KMS-11 (cell line): ENCODE measurements around the gene LMO1.
A peak's percentile ranks its signal among the peaks of the same experiment; 100 is the strongest.

ENCODE experiments used
- H2AFZ ChIP-seq: fragments of 200-600 bp; sonication (generic); 2 replicates; pipeline ENCODE4 v1.6.1; 2016; ENCODE audit warnings: antibody characterized with exemption, mixed run types, low read depth
- H3K27ac ChIP-seq: fragments of 200-600 bp; sonication (generic); 2 replicates; pipeline ENCODE4 v1.6.1; 2016; ENCODE audit warnings: mild to moderate bottlenecking, mixed run types
- H3K27me3 ChIP-seq: fragments of 200-600 bp; sonication (generic); 2 replicates; pipeline ENCODE4 v1.6.1; 2017; ENCODE audit warnings: mild to moderate bottlenecking, low read depth, mixed run types, moderate library complexity; ENCODE audit not compliant: insufficient read depth
- H3K36me3 ChIP-seq: fragments of 200-600 bp; sonication (generic); 2 replicates; pipeline ENCODE4 v1.6.1; 2017; ENCODE audit warnings: mild to moderate bottlenecking, mixed run types; ENCODE audit not compliant: insufficient read depth
- H3K4me1 ChIP-seq: fragments of 200-600 bp; sonication (generic); 2 replicates; pipeline ENCODE4 v1.6.1; 2016; ENCODE audit warnings: mild to moderate bottlenecking, low read depth, mixed run types; ENCODE audit not compliant: poor library complexity, severe bottlenecking
- H3K4me2 ChIP-seq: fragments of 200-600 bp; sonication (generic); 2 replicates; pipeline ENCODE4 v1.7.0; 2016; ENCODE audit warnings: mild to moderate bottlenecking, mixed run types
- H3K4me3 ChIP-seq: fragments of 200-600 bp; sonication (generic); IDR thresholded peaks from 2 replicates; pipeline ENCODE4 v1.6.1; 2017; ENCODE audit warnings: low read depth, low read length, mixed read lengths; ENCODE audit not compliant: insufficient read depth
- H3K79me2 ChIP-seq: fragments of 200-600 bp; sonication (generic); 2 replicates; pipeline ENCODE4 v1.6.1; 2016; ENCODE audit warnings: low read depth, mixed run types; ENCODE audit not compliant: insufficient read depth
- H3K9ac ChIP-seq: fragments of 200-600 bp; sonication (generic); 2 replicates; pipeline ENCODE4 v1.6.1; 2016; ENCODE audit warnings: mild to moderate bottlenecking, mixed run types
- H4K20me1 ChIP-seq: fragments of 200-600 bp; sonication (generic); 2 replicates; pipeline ENCODE4 v1.6.1; 2016; ENCODE audit warnings: mild to moderate bottlenecking, mixed run types; ENCODE audit not compliant: insufficient read depth
- CTCF ChIP-seq: fragments of 200-600 bp; sonication (generic); conservative IDR thresholded peaks from 2 replicates; pipeline ENCODE4 v1.6.1; 2017; ENCODE audit warnings: low read depth, mild to moderate bottlenecking, antibody characterized with exemption, low read length, moderate library complexity, mixed read lengths

Gene LMO1

GRCh38 chr11:8217136-8217535, 46.5 kb downstream of the LMO1 start:
- H3K27me3 ChIP-seq: no peaks in the 10 kb centered on the region; the same call in 1 of the 2 replicates
- no peak overlapping the region for H3K27ac ChIP-seq
- H2AFZ ChIP-seq: no peak overlapping the region
- no peak for TF ChIP-seq CTCF
- H4K20me1 ChIP-seq: no peaks in the 10 kb centered on the region
- no peaks in the 10 kb centered on the region for H3K36me3 ChIP-seq
- H3K79me2 ChIP-seq: no peaks in the 10 kb centered on the region
- H3K9ac ChIP-seq: no peak overlapping the region
- no peak overlapping the region for H3K4me2 ChIP-seq
- H3K4me1 ChIP-seq: peaks cover 5% of the 10 kb centered on the region
- H3K4me3 ChIP-seq: no peak overlapping the region

DNA sequence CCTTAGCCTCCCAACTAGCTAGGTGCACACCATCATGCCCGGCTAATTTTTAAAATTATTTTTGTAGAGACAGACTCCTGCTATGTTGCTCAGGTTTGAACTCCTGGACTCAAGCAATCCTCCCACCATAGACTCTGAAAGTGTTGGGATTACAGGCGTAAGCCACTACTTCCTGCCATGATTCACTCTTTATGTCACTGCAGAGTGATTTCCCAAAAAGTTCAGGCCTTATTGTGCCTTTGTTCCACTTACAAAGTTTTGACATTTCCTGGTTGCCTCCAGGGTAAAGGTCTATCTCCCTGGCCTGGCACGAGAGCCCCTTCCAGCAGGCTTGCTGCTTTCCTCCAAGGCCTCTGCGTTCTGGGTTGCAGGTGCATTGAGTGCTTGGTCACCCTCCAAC, 50.3 kb downstream of the LMO1 start:
- Histone ChIP-seq H3K4me3 (no peak overlapping the region), H3K79me2 (no peaks in the 10 kb centered on the region), H3K4me2 (no peak overlapping the region), H3K27me3 (no peaks in the 10 kb centered on the region), H3K4me1 (no peaks in the 10 kb centered on the region), H3K27ac (no peak overlapping the region), H3K36me3 (no peaks in the 10 kb centered on the region), H4K20me1 (no peaks in the 10 kb centered on the region), H3K9ac (no peak overlapping the region), H2AFZ (no peak overlapping the region)
- TF ChIP-seq CTCF: no peak

- Histone ChIP-seq H3K27ac (no peak overlapping the region), H3K4me1 (no peaks in the 10 kb centered on the region), H3K36me3 (no peaks in the 10 kb centered on the region), H3K4me2 (no peak overlapping the region), H3K27me3 (no peaks in the 10 kb centered on the region), H3K79me2 (no peaks in the 10 kb centered on the region), H3K4me3 (no peak overlapping the region), H4K20me1 (no peaks in the 10 kb centered on the region), H3K9ac (no peak overlapping the region), H2AFZ (no peak overlapping the region)
- peak; percentile 62 for TF ChIP-seq CTCF
These were observed 54.4 kb downstream of the LMO1 start for GRCh38 chr11:8209208-8209807.

GRCh38 chr11:8207080-8208000, 56.3 kb downstream of the LMO1 start:
- H3K27ac ChIP-seq: no peak overlapping the region
- no peak for TF ChIP-seq CTCF
- H3K4me2 ChIP-seq: no peak overlapping the region
- H3K4me1 ChIP-seq: no peaks in the 10 kb centered on the region
- H2AFZ ChIP-seq: no peak overlapping the region
- H4K20me1 ChIP-seq: no peaks in the 10 kb centered on the region
- no peaks in the 10 kb centered on the region for H3K27me3 ChIP-seq
- H3K36me3 ChIP-seq: no peaks in the 10 kb centered on the region
- H3K4me3 ChIP-seq: no peak overlapping the region
- no peak overlapping the region for H3K9ac ChIP-seq
- no peaks in the 10 kb centered on the region for H3K79me2 ChIP-seq
